Occipital lobe (tissue), 2 donors: Measurements from ENCODE around the gene FUT6. TPM values are rescaled to one million over a fixed set of nuclear protein-coding genes. Genes with fewer than 3 reads are reported as not detected.
"Not testable (repeated sequence)": the region's sequence is repeated elsewhere in the genome, so short reads cannot be mapped to it uniquely, and the experiment has no call there.

Experiments used
- DNase-seq: peaks from one replicate; lab custom pipeline; 2025; lab: John Stamatoyannopoulos, UW
- total RNA-seq: library from RNA; depleted of rRNA; stranded (reverse); fragments of >200 nt; gene quantifications from one replicate; pipeline ENCODE4 v1.2.3, GENCODE V29; 2014

The FUT6 gene
- total RNA-seq, 1 donor from 2014 or later, result not detected

- DNase-seq, result no peak
These were observed 52.7 kb downstream of the FUT6 start for GRCh38 chr19:5786593-5787408.

- DNase-seq, result no peak
These were observed 54.1 kb downstream of the FUT6 start for GRCh38 chr19:5785423-5785822.

DNA sequence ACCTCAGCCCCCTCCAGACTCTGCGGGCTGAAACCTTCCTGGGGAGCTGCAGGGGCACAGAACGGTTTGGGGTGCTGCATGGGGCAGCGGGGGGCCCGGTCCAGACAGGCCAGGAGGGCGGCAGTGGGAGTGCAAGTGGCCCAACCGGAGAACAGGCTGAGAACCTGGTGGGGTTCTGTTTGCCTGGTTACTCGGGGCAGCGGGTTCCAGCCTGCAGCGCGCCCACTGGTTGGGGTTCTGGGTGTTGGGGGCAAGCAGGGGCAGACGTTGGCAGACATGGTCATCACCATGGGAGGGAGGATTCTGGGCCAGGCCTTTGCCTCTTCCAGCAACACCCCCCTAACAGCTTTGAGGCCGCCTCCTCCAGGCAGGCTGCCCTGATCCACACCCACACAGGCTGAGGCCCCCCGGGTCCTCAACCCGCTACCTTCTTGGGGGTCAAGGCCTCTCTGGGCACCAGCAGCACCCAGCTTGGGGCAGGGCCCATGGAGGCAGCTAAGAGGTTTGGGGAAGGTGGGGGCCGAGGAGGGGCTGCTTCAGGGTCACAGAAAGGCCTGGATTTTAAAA lies 54.8 kb downstream of the FUT6 start, which contains the start of gene PRR22:
Gene PRR22 (minus strand): TSS at position 166 of the 567 bp plus-strand sequence. CDS start 86 bp downstream, at position 80.
- DNase-seq, result no peak

DNA sequence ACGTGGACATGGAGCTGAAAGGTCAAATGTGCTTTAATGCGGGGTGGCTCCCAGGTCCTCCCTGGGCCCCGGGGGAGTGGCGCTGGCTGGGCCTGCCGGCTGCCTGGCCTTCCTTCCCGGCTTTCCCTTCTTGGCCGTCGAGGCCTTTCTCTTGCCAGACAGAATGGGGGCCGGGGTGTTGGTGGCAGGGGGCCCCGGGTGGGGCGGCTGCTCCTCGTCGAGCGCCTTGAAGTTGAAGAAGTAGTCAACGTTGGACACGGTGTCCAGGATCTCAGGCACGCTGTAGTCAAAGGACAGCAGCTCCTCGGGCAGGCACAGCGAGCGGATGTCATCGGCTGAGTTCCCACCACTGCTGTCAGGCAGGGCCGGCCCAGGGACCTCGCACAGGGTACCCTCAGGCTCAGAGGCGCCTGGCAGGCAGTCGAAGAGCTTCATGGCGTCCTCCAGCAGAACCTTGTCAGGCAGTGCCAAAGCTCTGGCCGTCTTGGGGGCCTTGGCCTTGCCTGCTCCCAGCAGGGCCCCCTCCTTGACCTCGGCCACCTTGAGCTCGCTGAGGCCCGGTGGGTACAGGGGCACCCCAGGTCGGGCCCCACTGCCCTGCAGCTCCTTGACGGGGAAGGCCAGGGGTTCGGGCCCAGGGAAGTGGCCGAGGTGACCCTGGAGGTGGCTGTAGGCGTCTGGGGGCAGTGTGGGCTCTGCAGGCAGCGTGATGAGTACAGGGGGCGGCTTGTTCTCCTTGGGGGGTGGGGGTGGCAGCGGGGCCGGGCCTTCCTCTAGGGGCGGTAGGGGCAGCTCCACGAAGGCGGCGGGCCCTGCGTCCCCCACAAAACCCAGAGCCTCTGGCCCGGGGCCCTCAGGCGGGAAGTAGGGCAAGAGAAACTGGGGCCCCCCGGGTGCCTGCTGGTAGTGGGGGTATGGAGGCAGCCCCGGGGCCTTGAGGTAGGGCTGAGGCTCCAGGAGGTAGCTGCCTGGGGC lies 56.3 kb downstream of the FUT6 start:
- DNase-seq, result no peak

- no peak for DNase-seq
These were observed 57.2 kb downstream of the FUT6 start for GRCh38 chr19:5782322-5782721.

GRCh38 chr19:5780916-5781315 lies 58.6 kb downstream of the FUT6 start:
- not testable (repeated sequence) for DNase-seq

Other genes starting within 250 kb of the FUT6 start
- gene SAFB2, start 216.9 kb downstream of the FUT6 start, total RNA-seq, result 44.3 TPM
- gene SAFB, start 216.6 kb downstream of the FUT6 start, total RNA-seq, result 76.6 TPM
- gene MICOS13, start 159.2 kb downstream of the FUT6 start, total RNA-seq, result 16.2 TPM
- gene HSD11B1L, start 158.7 kb downstream of the FUT6 start, total RNA-seq, result 16.7 TPM
- 299 TPM for gene RPL36, start 149.4 kb downstream of the FUT6 start, total RNA-seq
- 39.6 TPM for gene LONP1, start 119.6 kb downstream of the FUT6 start, total RNA-seq
- not detected for gene CATSPERD, start 119.1 kb downstream of the FUT6 start, total RNA-seq
- 0.16 TPM for gene PRR22, start 55.0 kb downstream of the FUT6 start, total RNA-seq
- gene DUS3L, start 48.5 kb downstream of the FUT6 start, total RNA-seq, result 13.3 TPM
- not detected for gene NRTN, start 34.6 kb downstream of the FUT6 start, total RNA-seq
- gene FUT3, start 11.7 kb upstream of the FUT6 start, total RNA-seq, result not detected
- not detected for gene FUT5, start 30.8 kb upstream of the FUT6 start, total RNA-seq
- 79.9 TPM for gene NDUFA11, start 64.1 kb upstream of the FUT6 start, total RNA-seq
- gene VMAC, start 65.2 kb upstream of the FUT6 start, total RNA-seq, result 4.1 TPM
- gene CAPS, start 74.6 kb upstream of the FUT6 start, total RNA-seq, result 7.0 TPM
- 35.4 TPM for gene RANBP3, start 138.4 kb upstream of the FUT6 start, total RNA-seq